ENCODE measurements around the gene SYNPR.
"Not testable (repeated sequence)": the region's sequence is repeated elsewhere in the genome, so short reads cannot be mapped to it uniquely, and the experiment has no call there.

Gene SYNPR

GRCh38 chr3:63278171-63279004 is at the start of gene SYNPR:
Gene SYNPR (plus strand): TSS chr3:63278308.
- peak; percentile 5 for DNase-seq (ENCODE audit: low spot score)

- peak; percentile 56 for DNase-seq (ENCODE audit: low spot score)
These were observed 49.4 kb upstream of the SYNPR start for GRCh38 chr3:63228677-63229076.

GRCh38 chr3:63230146-63230545 is 48.0 kb upstream of the SYNPR start:
- DNase-seq (ENCODE audit: low spot score), result no peak

GRCh38 chr3:63231643-63232042 is 46.5 kb upstream of the SYNPR start:
- DNase-seq (ENCODE audit: low spot score), result no peak

- DNase-seq (ENCODE audit: low spot score), result peak; percentile 11
These were observed 45.2 kb upstream of the SYNPR start for GRCh38 chr3:63232764-63233396.

GRCh38 chr3:63240381-63240902 is 37.7 kb upstream of the SYNPR start:
- no peak for DNase-seq (ENCODE audit: low spot score)

GRCh38 chr3:63242124-63242523 is 36.0 kb upstream of the SYNPR start:
- no peak for DNase-seq (ENCODE audit: low spot score)

- DNase-seq (ENCODE audit: low spot score), result no peak
These were observed 33.6 kb upstream of the SYNPR start for GRCh38 chr3:63244486-63244885.

- no peak for DNase-seq (ENCODE audit: low spot score)
These were observed 32.3 kb upstream of the SYNPR start for GRCh38 chr3:63245726-63246241.

- DNase-seq (ENCODE audit: low spot score), result no peak
These were observed 30.1 kb upstream of the SYNPR start for GRCh38 chr3:63248015-63248414.

GRCh38 chr3:63251499-63251898 is 26.6 kb upstream of the SYNPR start:
- no peak for DNase-seq (ENCODE audit: low spot score)

GRCh38 chr3:63255819-63256218 is 22.3 kb upstream of the SYNPR start:
- DNase-seq (ENCODE audit: low spot score), result not testable (repeated sequence)

- DNase-seq (ENCODE audit: low spot score), result no peak
These were observed 13.4 kb upstream of the SYNPR start for GRCh38 chr3:63264716-63265115.

GRCh38 chr3:63274359-63274758 is 3.7 kb upstream of the SYNPR start:
- DNase-seq (ENCODE audit: low spot score), result no peak

- DNase-seq (ENCODE audit: low spot score), result peak; percentile 20
These were observed 1.1 kb downstream of the SYNPR start for GRCh38 chr3:63279005-63279841.

GRCh38 chr3:63287610-63288009 is 9.5 kb downstream of the SYNPR start:
- DNase-seq (ENCODE audit: low spot score), result no peak

- no peak for DNase-seq (ENCODE audit: low spot score)
These were observed 12.6 kb downstream of the SYNPR start for GRCh38 chr3:63290686-63291085.

GRCh38 chr3:63294332-63294731 is 16.2 kb downstream of the SYNPR start:
- DNase-seq (ENCODE audit: low spot score), result no peak

GRCh38 chr3:63295356-63295755 is 17.2 kb downstream of the SYNPR start:
- DNase-seq (ENCODE audit: low spot score), result no peak

GRCh38 chr3:63295806-63296205 is 17.7 kb downstream of the SYNPR start:
- DNase-seq (ENCODE audit: low spot score), result no peak

- DNase-seq (ENCODE audit: low spot score), result no peak
These were observed 18.1 kb downstream of the SYNPR start for GRCh38 chr3:63296249-63296648.

GRCh38 chr3:63303238-63303637 is 25.1 kb downstream of the SYNPR start:
- DNase-seq (ENCODE audit: low spot score), result no peak

Data from GM03348 (cell line).